Measurements from ENCODE around the gene OR51B4.

GRCh38 chr11:5303626-5304025 lies 1.9 kb upstream of the OR51B4 start:
- TF ChIP-seq CTCF (conservative IDR thresholded peaks at IDR 0.05; ENCODE audit: low read depth, low read length) = no peak
- no peak for TF ChIP-seq EZH2phosphoT487 (IDR thresholded peaks at IDR 0.05; ENCODE audit: borderline replicate concordance, low read length)
- TF ChIP-seq EZH2 (IDR thresholded peaks at IDR 0.05; ENCODE audit: low read length, unreplicated experiment) = no peak
